Type B pancreatic cell (in vitro differentiated cells): ENCODE measurements around the gene FRMPD1. TPM values are rescaled to one million over a fixed set of nuclear protein-coding genes. Genes with fewer than 3 reads are reported as not detected.

Experiments
- DNase-seq: peaks from one replicate; pipeline ENCODE4 v3.0.0; 2021; ENCODE audit warnings: mixed read lengths; ENCODE audit not compliant: unreplicated experiment; ENCODE audit errors: extremely low spot score
- H3K27ac Mint-ChIP-seq: 2 replicates; pipeline ENCODE4 v1.8.0; 2021; ENCODE audit warnings: mild to moderate bottlenecking, mixed read lengths
- H3K27me3 Mint-ChIP-seq: 2 replicates; pipeline ENCODE4 v1.8.0; 2021; ENCODE audit warnings: mixed read lengths
- H3K36me3 Mint-ChIP-seq: 2 replicates; pipeline ENCODE4 v1.8.0; 2021; ENCODE audit warnings: mixed read lengths
- H3K4me1 Mint-ChIP-seq: one replicate; pipeline ENCODE4 v1.8.0; 2021; ENCODE audit warnings: mixed read lengths; ENCODE audit not compliant: unreplicated experiment
- H3K4me3 Mint-ChIP-seq: 2 replicates; pipeline ENCODE4 v1.8.0; 2021; ENCODE audit warnings: mild to moderate bottlenecking, mixed read lengths
- H3K9me3 Mint-ChIP-seq: 2 replicates; pipeline ENCODE4 v1.8.0; 2021; ENCODE audit warnings: mixed read lengths
- CTCF ChIP-seq: fragments of 200-600 bp; sonication (generic); conservative IDR thresholded peaks from 2 replicates; pipeline ENCODE4 v1.5.0; 2021; ENCODE audit warnings: antibody characterized with exemption, mild to moderate bottlenecking
- total RNA-seq: library from RNA; stranded (reverse); gene quantifications from 2 replicates; pipeline ENCODE4 v1.2.1, GENCODE V29; 2021; ENCODE audit warnings: low replicate concordance

The FRMPD1 gene
- total RNA-seq, 1 donor from 2014 or later = 0.82 TPM

- Mint-ChIP-seq H3K9me3 (no peaks in the 10 kb centered on the region), H3K27ac (no peak overlapping the region), H3K4me1 (no peaks in the 10 kb centered on the region), H3K36me3 (peaks cover 18% of the 10 kb centered on the region), H3K4me3 (no peak overlapping the region), H3K27me3 (no peaks in the 10 kb centered on the region)
- no peak for DNase-seq
- no peak for TF ChIP-seq CTCF
Measured at GRCh38 chr9:37775216-37775919, 124.6 kb downstream of the FRMPD1 start.

- peaks cover 21% of the 10 kb centered on the region for H3K36me3 Mint-ChIP-seq
- H3K27ac Mint-ChIP-seq = no peak overlapping the region
- no peak overlapping the region for H3K4me3 Mint-ChIP-seq
- H3K9me3 Mint-ChIP-seq = no peaks in the 10 kb centered on the region
- H3K4me1 Mint-ChIP-seq = no peaks in the 10 kb centered on the region
- no peak for TF ChIP-seq CTCF
- H3K27me3 Mint-ChIP-seq = no peaks in the 10 kb centered on the region
- DNase-seq = no peak
Measured at GRCh38 chr9:37776328-37776727, 125.6 kb downstream of the FRMPD1 start.

GRCh38 chr9:37778534-37778933 is 127.8 kb downstream of the FRMPD1 start:
- Mint-ChIP-seq H3K27ac (no peak overlapping the region), H3K4me3 (no peak overlapping the region), H3K9me3 (no peaks in the 10 kb centered on the region), H3K4me1 (peaks cover 10% of the 10 kb centered on the region), H3K27me3 (no peaks in the 10 kb centered on the region), H3K36me3 (peaks cover 34% of the 10 kb centered on the region)
- no peak for DNase-seq
- TF ChIP-seq CTCF = no peak

GRCh38 chr9:37784291-37784615 is 133.5 kb downstream of the FRMPD1 start:
- DNase-seq = no peak
- peaks cover 18% of the 10 kb centered on the region for H3K4me1 Mint-ChIP-seq
- H3K27ac Mint-ChIP-seq = peak overlapping the region; percentile 87
- no peaks in the 10 kb centered on the region for H3K9me3 Mint-ChIP-seq
- no peak for TF ChIP-seq CTCF
- H3K27me3 Mint-ChIP-seq = no peaks in the 10 kb centered on the region
- H3K36me3 Mint-ChIP-seq = peaks cover 17% of the 10 kb centered on the region
- peak overlapping the region; percentile 97 for H3K4me3 Mint-ChIP-seq

GRCh38 chr9:37784616-37785483 is 134.1 kb downstream of the FRMPD1 start, which contains the start of gene EXOSC3:
Gene EXOSC3 (minus strand): TSS chr9:37785064. CDS start chr9:37785044, 20 bp downstream.
- peaks cover 18% of the 10 kb centered on the region for H3K4me1 Mint-ChIP-seq

More at GRCh38 chr9:37784616-37785483, 134.1 kb downstream of the FRMPD1 start, which contains the start of gene EXOSC3:
- H3K4me3 Mint-ChIP-seq = peak within 1 kb of the TSS; percentile 97
- no peaks in the 10 kb centered on the region for H3K9me3 Mint-ChIP-seq
- H3K36me3 Mint-ChIP-seq = peaks cover 17% of the 10 kb centered on the region
- H3K27me3 Mint-ChIP-seq = no peaks in the 10 kb centered on the region
- H3K27ac Mint-ChIP-seq = peak within 1 kb of the TSS; percentile 87
- peak; percentile 58 for TF ChIP-seq CTCF
- DNase-seq = peak; percentile 87
